CD4-positive, alpha-beta T cell (primary cell): ENCODE measurements around the gene GPC1. TPM values are rescaled to one million over a fixed set of nuclear protein-coding genes. Genes with fewer than 3 reads are reported as not detected.

Source experiments
- ATAC-seq: fragments of 200-7000 bp; cut with Tn5 transposase; one replicate; pipeline ENCODE4 v1.10.0; 2022; ENCODE audit warnings: mild to moderate bottlenecking; ENCODE audit not compliant: poor library complexity
- CTCF ChIA-PET: fragments of 350-600 bp; sonication (Branson Sonifier 250); formaldehyde crosslinking; loops from one replicate; lab custom pipeline; 2021; ENCODE audit warnings: antibody characterized with exemption, inconsistent platforms; lab: Charles Lee
- POLR2A ChIA-PET: fragments of 350-600 bp; sonication (Branson Sonifier 250); formaldehyde crosslinking; loops from one replicate; lab custom pipeline; 2021; ENCODE audit warnings: antibody characterized with exemption, inconsistent platforms; lab: Charles Lee
- DNase-seq, 14 experiments: peaks; one replicate each; pipeline ENCODE4 v3.0.0-alpha.2; 2013 to 2020; ENCODE audit warnings: mixed read lengths in 2 of 14
- H3K27ac ChIP-seq, 2 donors: one replicate each; pipeline versions ENCODE4 v1.5.1 to v1.7.0; 2013; ENCODE audit warnings: low read length in 2 of 2, low read depth in 1 of 2, mild to moderate bottlenecking in 1 of 2
- H3K27me3 ChIP-seq, 2 experiments: 1 replicate in 1 of 2; 2 replicates in 1 of 2; pipeline versions ENCODE4 v1.6.1 to v1.7.0; 2013; ENCODE audit warnings: low read length in 2 of 2, control low read depth in 1 of 2, mild to moderate bottlenecking in 1 of 2, moderate library complexity in 1 of 2; ENCODE audit not compliant: insufficient read depth in 2 of 2, control insufficient read depth in 1 of 2
- H3K36me3 ChIP-seq: one replicate; pipeline ENCODE4 v1.6.1; 2013; ENCODE audit warnings: low read length, control low read depth; ENCODE audit not compliant: insufficient read depth
- H3K4me1 ChIP-seq: one replicate; pipeline ENCODE4 v1.6.1; 2013; ENCODE audit warnings: low read length, control low read depth; ENCODE audit not compliant: insufficient read depth
- H3K4me3 ChIP-seq: one replicate; pipeline ENCODE4 v1.5.1; 2013; ENCODE audit warnings: mild to moderate bottlenecking, low read length, moderate library complexity
- H3K9me3 ChIP-seq, 2 experiments: 1 replicate in 1 of 2; 2 replicates in 1 of 2; pipeline versions ENCODE4 v1.6.1 to v1.7.0; 2013; ENCODE audit warnings: low read length in 2 of 2, mild to moderate bottlenecking in 2 of 2, control low read depth in 1 of 2, moderate library complexity in 1 of 2; ENCODE audit not compliant: control insufficient read depth in 1 of 2, insufficient read depth in 1 of 2
- H3K27ac Mint-ChIP-seq: one replicate; pipeline ENCODE4 v1.8.0; 2020; ENCODE audit warnings: mixed read lengths
- H3K27me3 Mint-ChIP-seq: one replicate; pipeline ENCODE4 v1.8.0; 2021; ENCODE audit warnings: mixed read lengths
- H3K36me3 Mint-ChIP-seq: one replicate; pipeline ENCODE4 v1.8.0; 2021; ENCODE audit warnings: low read depth, mixed read lengths
- H3K4me1 Mint-ChIP-seq: one replicate; pipeline ENCODE4 v1.8.0; 2021; ENCODE audit warnings: low read depth, mixed read lengths
- H3K4me3 Mint-ChIP-seq: one replicate; pipeline ENCODE4 v1.8.0; 2020; ENCODE audit warnings: mild to moderate bottlenecking, mixed read lengths
- H3K9me3 Mint-ChIP-seq: one replicate; pipeline ENCODE4 v1.8.0; 2020; ENCODE audit warnings: mixed read lengths
- CTCF ChIP-seq: fragments of 200-600 bp; IDR thresholded peaks from one replicate; pipeline ENCODE4 v1.8.0; 2022; ENCODE audit warnings: antibody characterized with exemption, mild to moderate bottlenecking
- intact Hi-C, 2 experiments: fragments of 100-400 bp; cut with DNase I in 1 of 2; cut with micrococcal nuclease in 1 of 2; formaldehyde crosslinking; loops; one replicate each; pipeline versions ENCODE4 v1.15.1 to v1.9.0; 2023 to 2025; cut with DNase I, micrococcal nuclease
- total RNA-seq, 174 experiments: library from RNA in 2 of 174; stranded (reverse) in 2 of 174; gene quantifications; one replicate each; pipeline ENCODE4 v1.2.3 and lab custom pipeline; 2021 to 2026

Gene GPC1
- total RNA-seq, 2 experiments from 2014 or later = 0.58 to 0.98 TPM

DNA sequence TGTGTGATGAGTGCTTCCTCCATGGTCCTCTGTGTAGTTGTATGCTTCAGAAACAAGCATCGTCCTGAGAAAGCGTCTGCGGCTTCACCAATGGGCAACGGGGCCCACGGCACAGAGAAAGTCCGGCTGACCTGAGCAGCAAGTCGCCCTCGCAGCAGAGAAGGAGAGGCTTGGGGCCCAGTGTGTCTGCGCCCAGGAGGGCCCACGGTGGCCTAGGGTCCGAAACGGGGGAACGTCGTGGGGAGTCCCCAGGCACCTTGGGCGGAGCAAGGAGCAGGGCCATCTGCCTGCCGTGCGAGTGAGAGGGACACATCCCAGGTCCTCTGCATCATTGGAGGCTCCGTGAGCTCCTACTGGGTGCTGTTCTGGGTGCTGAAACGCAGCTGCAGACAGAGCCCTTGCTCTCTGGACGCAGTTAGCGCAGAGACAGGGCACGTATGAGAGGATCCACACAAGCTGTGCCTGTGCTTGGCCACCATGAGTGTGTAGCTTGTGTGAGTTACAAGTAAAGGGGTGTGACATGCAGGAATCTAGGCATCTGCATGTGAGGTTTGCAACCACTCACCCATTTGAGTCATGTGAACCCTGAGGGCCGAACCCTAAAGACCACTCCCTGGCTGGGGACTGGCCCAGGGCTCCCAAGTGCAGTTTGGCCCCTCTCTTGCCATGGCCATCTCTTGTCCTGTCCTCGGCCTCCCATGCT is 10.6 kb downstream of the GPC1 start:
- Mint-ChIP-seq H3K4me1 (no peaks in the 10 kb centered on the region), H3K4me3 (no peak overlapping the region), H3K36me3 (no peaks in the 10 kb centered on the region), H3K27me3 (peaks cover 23% of the 10 kb centered on the region), H3K9me3 (no peaks in the 10 kb centered on the region), H3K27ac (no peak overlapping the region)
- Histone ChIP-seq H3K27me3 (peaks cover 13 to 15% of the 10 kb centered on the region in 2 experiments), H3K27ac (no peak overlapping the region), H3K9me3 (peaks cover 0 to 3% of the 10 kb centered on the region in 2 experiments), H3K4me3 (no peak overlapping the region), H3K36me3 (no peaks in the 10 kb centered on the region), H3K4me1 (no peaks in the 10 kb centered on the region)
- TF ChIP-seq CTCF = no peak
- POLR2A ChIA-PET = interaction anchor here (0.6 kb wide), 1 partner anchor 821 kb away, joined by 3 read pairs; no protein-coding TSS in a partner anchor
- CTCF ChIA-PET = no interaction called here
- intact Hi-C loops = no loop called here
- DNase-seq (no peak), ATAC-seq (no peak)

GRCh38 chr2:240446664-240447175 is 11.3 kb downstream of the GPC1 start:
- Mint-ChIP-seq H3K27me3 (peaks cover 29% of the 10 kb centered on the region), H3K9me3 (no peaks in the 10 kb centered on the region), H3K4me1 (no peaks in the 10 kb centered on the region), H3K4me3 (no peak overlapping the region), H3K27ac (no peak overlapping the region), H3K36me3 (no peaks in the 10 kb centered on the region)
- no peak for DNase-seq
- Histone ChIP-seq H3K27ac (no peak overlapping the region), H3K4me1 (peaks cover under 1% of the 10 kb centered on the region), H3K36me3 (no peaks in the 10 kb centered on the region), H3K27me3 (peaks cover 19 to 21% of the 10 kb centered on the region in 2 experiments), H3K9me3 (peaks cover 0 to 4% of the 10 kb centered on the region in 2 experiments), H3K4me3 (no peak overlapping the region)
- CTCF ChIA-PET = no interaction called here
- intact Hi-C loops = no loop called here
- POLR2A ChIA-PET = no interaction called here
- ATAC-seq = no peak
- TF ChIP-seq CTCF = no peak

GRCh38 chr2:240447331-240447730 is 11.9 kb downstream of the GPC1 start:
- Mint-ChIP-seq H3K4me1 (peaks cover 5% of the 10 kb centered on the region), H3K4me3 (no peak overlapping the region), H3K27me3 (peaks cover 34% of the 10 kb centered on the region), H3K36me3 (no peaks in the 10 kb centered on the region), H3K27ac (no peak overlapping the region), H3K9me3 (no peaks in the 10 kb centered on the region)
- Histone ChIP-seq H3K4me1 (peaks cover 6% of the 10 kb centered on the region), H3K4me3 (no peak overlapping the region), H3K36me3 (no peaks in the 10 kb centered on the region), H3K27ac (no peak overlapping the region), H3K27me3 (peaks cover 25 to 27% of the 10 kb centered on the region in 2 experiments), H3K9me3 (peaks cover 0 to 9% of the 10 kb centered on the region in 2 experiments)
- no peak for TF ChIP-seq CTCF
- no peak for DNase-seq
- no peak for ATAC-seq
- intact Hi-C loops = no loop called here
- ChIA-PET POLR2A (no interaction called here), CTCF (no interaction called here)
